Thyroid gland (tissue), 4 donors: Measurements from ENCODE around the gene CDIP1.

ENCODE experiments used
- POLR2A ChIP-seq, 2 donors: fragments of 450-650 bp; IDR thresholded peaks; one replicate each; pipeline ENCODE4 v1.6.1; 2017; ENCODE audit warnings: antibody characterized with exemption in 2 of 2, mild to moderate bottlenecking in 2 of 2, moderate library complexity in 1 of 2
- TF ChIP-seq, protein P1 (sequence below), 6 experiments: fragments of 200-600 bp in 3 of 6; fragments of 450-650 bp in 3 of 6; sonication (generic) in 3 of 6; IDR thresholded peaks; one replicate each; pipeline ENCODE4 v1.5.1; 2016 to 2019; ENCODE audit warnings: antibody characterized with exemption in 6 of 6, mild to moderate bottlenecking in 2 of 6, inconsistent platforms in 1 of 6, moderate library complexity in 1 of 6

DNA sequence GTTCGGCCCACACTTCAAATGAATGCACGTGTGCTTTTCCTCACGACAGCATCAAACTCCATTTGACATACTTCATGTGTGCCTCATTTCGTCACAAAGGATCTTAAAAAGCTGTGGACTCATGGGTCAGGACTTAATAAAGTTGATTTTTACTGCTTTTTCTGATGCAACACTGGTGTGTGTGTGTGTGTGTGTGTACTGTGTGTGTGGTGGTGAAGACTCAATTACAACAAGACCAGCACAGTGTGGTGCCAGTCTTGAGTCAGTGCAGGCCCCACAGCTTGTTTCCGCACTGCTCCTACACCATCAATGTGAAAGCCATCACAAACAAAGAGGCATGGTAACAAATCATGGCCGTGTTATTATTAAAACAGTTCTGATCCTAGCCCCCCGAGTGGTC lies 17.7 kb downstream of the CDIP1 start:
- TF ChIP-seq POLR2A (IDR thresholded peaks at IDR 0.05), result no peak
- TF ChIP-seq, protein P1, sequence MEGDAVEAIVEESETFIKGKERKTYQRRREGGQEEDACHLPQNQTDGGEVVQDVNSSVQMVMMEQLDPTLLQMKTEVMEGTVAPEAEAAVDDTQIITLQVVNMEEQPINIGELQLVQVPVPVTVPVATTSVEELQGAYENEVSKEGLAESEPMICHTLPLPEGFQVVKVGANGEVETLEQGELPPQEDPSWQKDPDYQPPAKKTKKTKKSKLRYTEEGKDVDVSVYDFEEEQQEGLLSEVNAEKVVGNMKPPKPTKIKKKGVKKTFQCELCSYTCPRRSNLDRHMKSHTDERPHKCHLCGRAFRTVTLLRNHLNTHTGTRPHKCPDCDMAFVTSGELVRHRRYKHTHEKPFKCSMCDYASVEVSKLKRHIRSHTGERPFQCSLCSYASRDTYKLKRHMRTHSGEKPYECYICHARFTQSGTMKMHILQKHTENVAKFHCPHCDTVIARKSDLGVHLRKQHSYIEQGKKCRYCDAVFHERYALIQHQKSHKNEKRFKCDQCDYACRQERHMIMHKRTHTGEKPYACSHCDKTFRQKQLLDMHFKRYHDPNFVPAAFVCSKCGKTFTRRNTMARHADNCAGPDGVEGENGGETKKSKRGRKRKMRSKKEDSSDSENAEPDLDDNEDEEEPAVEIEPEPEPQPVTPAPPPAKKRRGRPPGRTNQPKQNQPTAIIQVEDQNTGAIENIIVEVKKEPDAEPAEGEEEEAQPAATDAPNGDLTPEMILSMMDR (IDR thresholded peaks at IDR 0.05), result no peak
